ENCODE data around the gene MXD3.

DNA sequence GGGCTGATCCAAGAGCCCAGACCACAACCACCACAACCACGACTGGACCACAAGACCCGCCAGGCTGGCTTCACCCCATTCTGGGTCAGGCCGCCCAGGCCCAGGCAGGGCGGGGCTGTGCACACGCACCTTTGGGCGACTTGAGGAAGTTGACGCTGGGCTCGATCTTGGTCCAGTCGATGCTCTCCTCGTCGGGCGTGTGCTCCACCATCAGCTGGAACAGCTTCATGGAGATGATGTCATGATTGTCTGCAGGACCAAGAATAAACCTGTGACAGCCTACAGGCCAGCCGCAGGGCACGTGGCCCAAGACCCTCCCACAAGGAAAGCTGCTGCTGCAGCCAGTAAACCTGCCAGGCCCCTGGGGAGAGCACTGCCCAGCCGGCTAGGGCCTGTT, 22.5 kb upstream of the MXD3 start:
- TF ChIP-seq, protein P1, sequence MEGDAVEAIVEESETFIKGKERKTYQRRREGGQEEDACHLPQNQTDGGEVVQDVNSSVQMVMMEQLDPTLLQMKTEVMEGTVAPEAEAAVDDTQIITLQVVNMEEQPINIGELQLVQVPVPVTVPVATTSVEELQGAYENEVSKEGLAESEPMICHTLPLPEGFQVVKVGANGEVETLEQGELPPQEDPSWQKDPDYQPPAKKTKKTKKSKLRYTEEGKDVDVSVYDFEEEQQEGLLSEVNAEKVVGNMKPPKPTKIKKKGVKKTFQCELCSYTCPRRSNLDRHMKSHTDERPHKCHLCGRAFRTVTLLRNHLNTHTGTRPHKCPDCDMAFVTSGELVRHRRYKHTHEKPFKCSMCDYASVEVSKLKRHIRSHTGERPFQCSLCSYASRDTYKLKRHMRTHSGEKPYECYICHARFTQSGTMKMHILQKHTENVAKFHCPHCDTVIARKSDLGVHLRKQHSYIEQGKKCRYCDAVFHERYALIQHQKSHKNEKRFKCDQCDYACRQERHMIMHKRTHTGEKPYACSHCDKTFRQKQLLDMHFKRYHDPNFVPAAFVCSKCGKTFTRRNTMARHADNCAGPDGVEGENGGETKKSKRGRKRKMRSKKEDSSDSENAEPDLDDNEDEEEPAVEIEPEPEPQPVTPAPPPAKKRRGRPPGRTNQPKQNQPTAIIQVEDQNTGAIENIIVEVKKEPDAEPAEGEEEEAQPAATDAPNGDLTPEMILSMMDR (IDR thresholded peaks at IDR 0.05): no peak
- TF ChIP-seq, protein P2, sequence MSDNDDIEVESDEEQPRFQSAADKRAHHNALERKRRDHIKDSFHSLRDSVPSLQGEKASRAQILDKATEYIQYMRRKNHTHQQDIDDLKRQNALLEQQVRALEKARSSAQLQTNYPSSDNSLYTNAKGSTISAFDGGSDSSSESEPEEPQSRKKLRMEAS (IDR thresholded peaks at IDR 0.05): no peak
- no peak for TF ChIP-seq EP300 (IDR thresholded peaks at IDR 0.05)
- TF ChIP-seq ZFP36 (IDR thresholded peaks at IDR 0.05; ENCODE audit: borderline replicate concordance, partially characterized antibody): no peak
- no peak for TF ChIP-seq POLR2A (IDR thresholded peaks at IDR 0.05; ENCODE audit: low read length)
- no peak for TF ChIP-seq HDAC2 (IDR thresholded peaks at IDR 0.05)
- no peak for TF ChIP-seq EHMT2 (IDR thresholded peaks at IDR 0.05; ENCODE audit: low read depth)

All from A549 (cell line).